Measurements from ENCODE around the gene CDC42BPA.

GRCh38 chr1:227049253-227049652, 269.0 kb downstream of the CDC42BPA start:
- TF ChIP-seq CTCF (IDR thresholded peaks at IDR 0.05; ENCODE audit: borderline replicate concordance, extremely low read depth, low read length, poor library complexity, severe bottlenecking): no peak
- no peak for TF ChIP-seq EZH2 (IDR thresholded peaks at IDR 0.05; ENCODE audit: borderline replicate concordance, low read depth, low read length, severe bottlenecking)
